ENCODE results near the gene CPPED1.
A peak's percentile ranks its signal among the peaks of the same experiment; 100 is the strongest.

- TF ChIP-seq, protein P1, sequence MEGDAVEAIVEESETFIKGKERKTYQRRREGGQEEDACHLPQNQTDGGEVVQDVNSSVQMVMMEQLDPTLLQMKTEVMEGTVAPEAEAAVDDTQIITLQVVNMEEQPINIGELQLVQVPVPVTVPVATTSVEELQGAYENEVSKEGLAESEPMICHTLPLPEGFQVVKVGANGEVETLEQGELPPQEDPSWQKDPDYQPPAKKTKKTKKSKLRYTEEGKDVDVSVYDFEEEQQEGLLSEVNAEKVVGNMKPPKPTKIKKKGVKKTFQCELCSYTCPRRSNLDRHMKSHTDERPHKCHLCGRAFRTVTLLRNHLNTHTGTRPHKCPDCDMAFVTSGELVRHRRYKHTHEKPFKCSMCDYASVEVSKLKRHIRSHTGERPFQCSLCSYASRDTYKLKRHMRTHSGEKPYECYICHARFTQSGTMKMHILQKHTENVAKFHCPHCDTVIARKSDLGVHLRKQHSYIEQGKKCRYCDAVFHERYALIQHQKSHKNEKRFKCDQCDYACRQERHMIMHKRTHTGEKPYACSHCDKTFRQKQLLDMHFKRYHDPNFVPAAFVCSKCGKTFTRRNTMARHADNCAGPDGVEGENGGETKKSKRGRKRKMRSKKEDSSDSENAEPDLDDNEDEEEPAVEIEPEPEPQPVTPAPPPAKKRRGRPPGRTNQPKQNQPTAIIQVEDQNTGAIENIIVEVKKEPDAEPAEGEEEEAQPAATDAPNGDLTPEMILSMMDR (conservative IDR thresholded peaks at IDR 0.05; ENCODE audit: low read depth, low read length), result peak; percentile 81
- no peak for TF ChIP-seq POLR2A (IDR thresholded peaks at IDR 0.05; ENCODE audit: low read depth, low read length)
- TF ChIP-seq SMC3 (IDR thresholded peaks at IDR 0.05; ENCODE audit: low read depth, low read length), result peak; percentile 91
- no peak for TF ChIP-seq NFE2L2 (IDR thresholded peaks at IDR 0.05; ENCODE audit: low read depth, low read length)
- TF ChIP-seq MXI1 (IDR thresholded peaks at IDR 0.05; ENCODE audit: borderline replicate concordance, low read depth, low read length), result no peak
Observed at GRCh38 chr16:12819126-12820117, 15.7 kb upstream of the CPPED1 start.

Data from IMR-90 (cell line).